Hindlimb muscle (tissue), 1 donor: ENCODE results near the gene PTPN7. TPM values are rescaled to one million over a fixed set of nuclear protein-coding genes. Genes with fewer than 3 reads are reported as not detected.
"Not testable (repeated sequence)": the region's sequence is repeated elsewhere in the genome, so short reads cannot be mapped to it uniquely, and the experiment has no call there.

Source experiments
- DNase-seq: peaks from one replicate; pipeline ENCODE4 v3.0.0-alpha.2; 2013
- polyA plus RNA-seq: library from polyadenylated mRNA; unstranded; fragments of 120-200 nt; gene quantifications from one replicate; pipeline ENCODE4 v1.2.1, GENCODE V29; 2013; ENCODE audit not compliant: insufficient read length

Gene PTPN7
- polyA plus RNA-seq, 1 donor, result 1.1 TPM

DNA sequence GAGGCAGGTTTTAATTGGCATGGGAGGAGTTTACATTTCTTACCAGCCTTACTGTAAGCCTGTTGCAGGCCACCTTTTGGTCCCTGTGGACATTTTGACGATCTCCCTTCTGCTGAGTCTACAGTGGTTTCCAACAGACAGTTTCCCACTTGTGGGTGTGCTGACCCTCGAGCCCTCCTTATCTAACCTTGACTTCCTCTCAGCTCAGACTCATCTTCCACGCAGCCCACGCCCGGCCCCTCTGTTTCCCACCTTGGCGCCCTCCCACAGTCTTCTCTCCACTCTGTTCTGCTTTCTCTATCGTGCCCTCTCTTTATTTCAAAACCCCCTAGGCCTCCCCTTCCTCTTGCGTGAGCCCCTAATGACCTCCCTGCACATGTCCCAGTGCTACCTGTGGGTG is 9.8 kb downstream of the PTPN7 start:
- DNase-seq, result no peak

DNA sequence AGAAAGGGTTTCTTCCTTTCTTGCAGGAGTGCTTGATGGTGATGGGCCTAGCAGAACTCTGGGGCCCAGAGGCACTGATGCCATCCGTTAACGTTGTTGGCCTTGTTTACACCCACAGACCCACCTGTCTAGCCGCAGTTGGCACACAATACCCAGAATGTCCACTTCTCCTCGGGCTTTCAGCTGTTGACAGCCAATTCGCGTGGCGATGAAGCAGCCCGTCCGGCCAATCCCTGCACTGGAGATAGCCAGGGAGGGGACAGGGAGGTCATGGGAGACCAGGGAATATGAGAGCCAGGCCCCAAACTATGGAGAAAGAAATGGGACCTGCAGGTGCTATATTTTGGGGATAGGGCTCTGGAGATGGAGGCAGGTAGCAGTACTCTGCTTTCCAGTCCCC is 10.2 kb downstream of the PTPN7 start:
- no peak for DNase-seq

DNA sequence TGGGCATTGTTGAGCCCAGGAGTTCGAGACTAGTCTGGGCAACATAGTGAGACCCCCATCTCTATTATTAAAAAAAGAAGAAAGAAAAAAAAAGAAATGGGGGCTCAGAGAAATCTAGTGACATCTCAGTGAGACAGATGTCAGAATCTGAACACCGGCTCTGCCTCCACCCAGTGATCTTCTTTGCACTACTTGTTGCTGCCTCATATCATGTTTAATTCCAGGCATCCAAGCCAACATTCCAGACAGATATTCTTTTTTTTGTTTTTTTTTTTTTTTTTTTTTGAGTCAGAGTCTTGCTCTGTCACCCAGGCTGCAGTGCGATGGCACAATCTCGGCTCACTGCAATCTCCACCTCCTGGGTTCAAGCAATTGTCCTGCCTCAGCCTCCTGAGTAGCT is 10.8 kb downstream of the PTPN7 start:
- no peak for DNase-seq

GRCh38 chr1:202148391-202148790 is 12.0 kb downstream of the PTPN7 start:
- DNase-seq, result no peak

GRCh38 chr1:202146993-202147392 is 13.4 kb downstream of the PTPN7 start:
- no peak for DNase-seq

GRCh38 chr1:202146279-202146678 is 14.1 kb downstream of the PTPN7 start:
- no peak for DNase-seq

DNA sequence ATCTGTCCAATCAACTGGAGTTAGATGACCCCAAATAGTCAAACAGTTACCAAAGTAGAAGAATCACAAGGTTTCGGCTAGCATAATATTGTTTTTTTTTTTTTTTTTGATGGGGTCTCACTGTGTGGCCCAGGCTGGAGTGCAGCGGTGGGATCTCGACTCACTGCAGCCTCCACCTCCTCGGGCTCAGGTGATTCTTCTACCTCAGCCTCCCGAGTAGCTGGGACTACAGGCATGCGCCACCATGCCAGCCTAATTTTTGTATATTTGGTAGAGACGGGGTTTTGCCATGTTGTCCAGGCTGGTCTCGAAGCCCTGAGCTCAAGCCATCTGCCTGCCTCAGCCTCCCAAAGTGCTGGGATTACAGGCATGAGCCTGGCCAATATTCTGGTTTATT is 14.7 kb downstream of the PTPN7 start:
- not testable (repeated sequence) for DNase-seq

DNA sequence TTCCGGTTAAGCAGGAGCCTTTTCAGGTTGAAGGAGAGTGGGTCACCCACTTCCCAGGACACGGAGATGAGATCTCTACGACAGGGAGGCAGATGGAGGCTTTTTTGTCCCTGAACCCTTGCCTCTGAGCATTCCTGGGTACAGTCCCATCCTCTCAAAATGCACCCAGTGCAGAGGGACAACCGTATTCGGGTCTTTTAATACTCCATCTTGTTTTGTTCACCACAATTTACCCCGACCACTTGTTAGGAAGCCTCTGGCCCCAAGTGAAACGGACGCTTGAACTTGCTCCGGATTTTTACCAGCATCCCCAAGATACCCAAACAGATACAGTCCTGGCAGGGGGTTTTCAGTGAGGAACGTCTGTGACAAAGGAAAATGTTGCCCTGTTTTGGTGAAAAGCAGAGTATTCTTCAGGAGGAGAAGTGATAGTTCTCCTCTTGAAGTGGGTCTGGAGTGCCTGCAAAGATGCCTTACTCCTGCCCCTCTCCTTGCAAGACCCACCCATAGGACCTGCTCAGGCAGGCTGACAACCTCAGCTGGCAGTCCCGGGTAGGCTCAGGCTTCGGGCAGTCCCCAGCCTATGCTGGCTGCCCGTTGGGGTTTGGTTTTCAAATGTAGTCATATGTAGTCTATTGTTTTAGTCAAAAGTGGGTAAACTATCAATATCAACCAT is 15.2 kb downstream of the PTPN7 start:
- no peak for DNase-seq

DNA sequence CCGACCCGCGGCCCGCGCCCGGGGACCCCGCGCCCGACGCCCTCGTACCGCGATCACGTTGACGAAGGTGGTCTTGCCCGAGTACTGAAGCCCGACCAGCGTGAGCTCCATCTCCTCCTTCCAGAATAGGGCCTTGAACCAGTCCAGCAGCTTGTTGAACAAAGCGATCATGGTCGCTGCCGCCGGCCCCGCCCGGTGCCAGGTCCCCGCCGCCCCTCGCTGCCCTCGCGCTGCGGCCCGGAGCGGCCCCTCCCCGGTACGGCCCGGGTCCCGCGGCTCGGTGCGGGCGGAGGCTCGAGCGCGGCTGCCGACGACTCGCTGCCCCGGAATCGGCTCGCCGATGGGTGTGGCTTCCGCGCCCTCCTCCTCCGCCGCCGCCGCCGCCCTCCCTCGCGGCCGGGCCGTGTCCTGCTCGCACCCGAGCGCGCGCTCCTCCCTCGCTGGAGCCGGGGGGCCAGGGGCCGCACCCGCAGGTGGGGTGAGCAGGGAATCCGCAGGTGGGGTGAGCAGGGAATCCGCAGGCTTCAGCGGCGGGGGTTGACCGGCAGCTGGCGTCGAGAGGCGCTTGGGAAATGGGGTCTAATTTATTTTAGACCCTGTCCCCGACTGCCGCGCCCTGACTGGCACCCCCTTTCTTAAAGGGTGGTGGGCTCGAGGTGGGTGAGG is 15.9 kb downstream of the PTPN7 start, which contains the start of gene ARL8A:
TSS of gene ARL8A (minus strand) at position 336 of the 666 bp plus-strand sequence. CDS start at position 171, 165 bp downstream.
- DNase-seq, result peak; percentile 69

DNA sequence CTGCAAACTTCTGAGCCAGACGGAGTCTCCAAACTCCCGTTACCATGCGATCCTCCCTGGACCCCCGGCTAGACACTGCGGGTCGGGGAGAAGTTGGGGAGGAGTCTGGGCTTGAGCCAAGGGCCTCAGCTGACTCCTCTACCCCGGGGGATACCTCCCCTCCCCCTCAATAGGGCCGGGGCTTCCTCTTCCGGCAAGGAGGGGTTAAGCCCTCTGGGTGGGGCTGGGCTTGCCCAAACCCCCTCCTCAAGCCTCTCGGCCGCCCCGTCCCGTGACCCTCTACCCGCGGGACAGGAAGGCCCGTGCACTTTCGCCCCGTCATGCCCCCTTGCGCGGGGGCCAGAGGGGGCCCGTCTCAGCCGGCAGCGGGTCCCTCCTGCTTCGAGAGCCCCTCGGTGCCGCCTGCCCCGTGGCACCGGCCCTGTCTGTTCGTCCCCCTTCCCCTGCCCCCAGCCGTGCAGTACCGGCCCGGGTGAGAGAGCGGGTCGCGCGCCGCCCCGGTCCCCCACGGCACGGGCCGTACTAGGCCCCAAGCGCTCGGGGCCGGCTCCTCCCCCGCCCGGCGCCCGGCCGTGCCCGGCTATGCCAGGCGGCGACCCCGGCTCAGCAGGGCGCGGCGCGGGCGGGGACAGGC is 16.5 kb downstream of the PTPN7 start:
- peak; percentile 49 for DNase-seq

- DNase-seq, result no peak
Observed at GRCh38 chr1:202143011-202143767, 17.2 kb downstream of the PTPN7 start.

DNA sequence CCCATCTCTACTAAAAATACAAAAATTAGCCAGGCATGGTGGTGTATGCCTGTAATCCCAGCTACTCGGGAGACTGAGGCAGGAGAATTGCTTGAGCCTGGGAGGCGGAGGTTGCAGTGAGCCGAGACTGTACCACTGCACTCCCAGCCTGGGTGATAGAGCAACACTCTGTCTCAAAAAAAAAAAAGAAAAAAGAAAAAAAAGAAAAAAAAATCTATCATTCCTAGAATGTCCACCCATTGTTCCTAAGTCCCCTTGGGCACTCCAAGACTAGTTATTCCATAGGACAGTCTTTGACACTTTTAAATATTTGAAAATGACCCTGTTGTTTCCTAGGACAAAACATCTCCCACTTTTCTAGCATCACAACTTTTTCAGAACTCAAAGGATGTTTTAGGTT is 18.9 kb downstream of the PTPN7 start:
- not testable (repeated sequence) for DNase-seq

GRCh38 chr1:202140833-202141232 is 19.6 kb downstream of the PTPN7 start:
- DNase-seq, result no peak

DNA sequence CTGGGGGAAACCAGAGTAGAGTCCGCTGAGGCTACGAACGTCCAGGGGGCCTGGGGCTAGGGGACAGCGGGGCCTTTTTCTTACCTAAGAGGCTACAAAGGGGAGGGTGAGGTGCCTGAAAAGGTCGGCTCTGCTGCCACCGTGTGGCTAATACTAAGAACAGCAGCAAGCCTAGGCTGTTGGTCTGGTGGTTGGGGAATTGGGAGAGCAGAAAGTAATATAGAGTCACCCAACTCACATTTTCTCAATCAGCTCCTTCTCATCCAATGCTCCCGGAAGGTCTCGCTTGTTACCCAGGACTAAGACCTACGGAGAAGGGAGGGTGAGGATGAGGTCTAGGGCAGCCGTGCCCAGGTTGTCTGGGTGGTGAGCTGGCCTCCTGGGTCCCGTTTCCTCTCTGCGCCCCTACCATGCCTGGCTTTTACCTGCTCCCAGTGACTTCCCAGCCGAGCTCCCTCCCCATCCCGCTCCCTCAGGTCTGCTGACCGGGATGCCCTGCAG is 25.1 kb downstream of the PTPN7 start:
- DNase-seq, result no peak

DNA sequence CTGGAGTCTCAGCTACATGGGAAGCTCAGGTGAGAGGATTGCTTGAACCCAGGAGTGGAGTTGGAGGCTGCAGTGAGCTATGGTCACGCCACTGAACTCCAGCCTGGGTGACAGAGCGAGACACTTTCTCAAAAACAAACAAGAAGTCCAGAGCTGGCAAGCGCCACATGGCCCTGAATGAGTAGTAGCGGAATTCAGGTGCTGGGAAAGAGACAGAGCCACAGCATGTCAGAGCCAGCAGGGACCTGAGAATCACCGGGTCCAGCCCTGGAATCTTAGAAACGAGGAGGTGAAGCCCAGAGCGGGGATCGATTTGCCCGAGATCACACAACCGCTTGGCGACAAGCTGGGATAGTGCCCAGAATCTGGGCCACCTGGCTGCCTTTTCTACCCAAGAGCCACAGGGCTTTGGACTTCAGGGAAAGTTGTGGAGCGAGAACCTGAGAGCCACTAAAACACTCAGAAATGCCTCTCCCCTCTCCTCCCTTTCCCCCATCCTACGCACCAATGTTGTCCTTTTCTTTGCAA is 25.7 kb downstream of the PTPN7 start:
- no peak for DNase-seq

DNA sequence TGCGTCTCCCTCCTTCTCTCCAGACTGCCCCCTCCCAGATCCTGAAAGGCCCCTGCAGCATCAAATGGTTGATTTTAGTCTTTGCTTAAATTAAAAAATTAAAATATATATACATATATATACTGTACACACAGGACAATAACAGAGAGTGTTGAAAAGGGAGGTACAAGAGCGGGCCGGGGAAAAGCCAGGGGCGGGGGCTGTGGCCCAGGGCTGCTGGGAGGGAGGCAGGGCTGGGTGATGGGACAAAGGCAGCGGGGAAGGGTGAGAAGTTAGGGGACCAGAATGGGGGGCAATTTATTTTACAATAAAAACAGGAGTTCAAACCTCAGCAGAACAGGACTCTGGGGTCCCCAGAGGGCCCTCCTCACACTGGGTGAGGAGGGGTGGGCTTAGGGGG is 26.4 kb downstream of the PTPN7 start:
- no peak for DNase-seq

DNA sequence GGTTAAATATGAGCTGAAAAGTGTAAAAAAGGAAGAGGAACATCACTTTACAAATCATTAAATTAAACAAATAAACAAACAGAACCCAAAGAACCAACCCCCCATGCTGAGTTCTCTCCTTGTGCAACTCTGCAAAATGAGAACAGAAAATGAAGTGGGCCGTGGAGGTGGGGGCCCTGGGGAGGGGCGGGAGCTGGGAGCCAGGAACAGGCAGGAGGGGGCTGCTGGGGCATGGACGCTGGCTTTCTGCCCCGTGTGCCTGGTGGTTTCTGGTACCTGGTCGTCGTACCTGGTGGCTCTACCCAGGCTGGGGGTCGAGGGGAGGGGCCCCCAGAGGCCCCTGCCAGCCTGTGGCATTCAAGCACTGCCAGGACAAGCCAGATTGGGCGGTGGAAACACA is 26.9 kb downstream of the PTPN7 start:
- DNase-seq, result no peak

DNA sequence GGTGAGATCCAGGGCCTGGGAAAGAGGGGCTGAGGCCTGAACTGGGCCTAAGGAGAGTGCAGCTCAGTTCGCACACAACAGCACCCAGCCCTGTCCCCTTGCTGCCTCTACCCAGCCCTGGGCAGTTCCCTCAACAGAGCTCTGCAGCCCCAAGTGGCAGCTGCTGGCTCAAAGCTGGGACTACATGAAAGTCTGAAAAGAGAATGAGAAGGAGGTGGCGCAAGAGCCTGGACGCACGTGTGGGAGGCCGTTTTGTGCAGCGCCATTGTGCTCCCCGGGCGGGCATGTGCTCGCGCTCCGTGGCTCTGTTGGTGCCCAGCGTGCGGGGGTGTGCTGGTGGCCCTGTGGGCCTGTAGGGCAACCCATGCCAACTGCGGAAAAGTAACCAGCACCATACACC is 27.4 kb downstream of the PTPN7 start:
- no peak for DNase-seq

GRCh38 chr1:202131956-202132821 is 28.2 kb downstream of the PTPN7 start:
- peak; percentile 67 for DNase-seq

DNA sequence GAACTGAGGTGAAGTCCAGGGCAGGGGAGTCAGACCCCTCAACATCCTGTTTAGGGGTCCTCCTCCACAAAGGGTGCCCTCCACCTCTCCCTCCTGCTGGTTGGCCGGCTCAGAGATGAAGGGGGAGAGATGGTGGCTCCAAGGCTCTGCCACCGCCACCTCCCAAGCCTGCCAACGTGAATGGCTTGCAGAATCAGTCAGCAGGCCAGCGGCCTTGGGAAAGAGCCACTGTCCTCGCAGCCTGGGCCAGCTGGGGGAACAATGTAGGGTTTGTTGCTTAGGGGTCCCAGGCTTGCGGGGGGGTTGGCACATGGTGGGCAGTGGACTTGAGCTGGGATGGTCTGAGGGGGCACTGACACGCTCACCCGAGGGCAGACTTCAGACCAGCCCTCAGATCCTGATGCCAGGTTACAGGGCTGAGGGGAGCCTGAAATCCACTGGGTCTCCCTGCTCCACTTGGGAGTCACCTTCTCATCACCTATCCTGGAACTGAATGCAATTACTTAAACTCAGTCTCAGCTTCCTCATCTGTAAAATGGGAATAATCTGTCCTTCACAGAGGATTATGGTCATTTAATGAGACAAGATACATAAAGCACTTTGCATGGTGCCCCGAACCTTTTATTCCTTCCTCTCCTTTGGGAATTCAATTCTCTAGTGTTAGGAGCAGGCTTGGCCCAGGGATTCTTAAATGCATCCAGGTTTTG is 29.4 kb downstream of the PTPN7 start:
- no peak for DNase-seq

DNA sequence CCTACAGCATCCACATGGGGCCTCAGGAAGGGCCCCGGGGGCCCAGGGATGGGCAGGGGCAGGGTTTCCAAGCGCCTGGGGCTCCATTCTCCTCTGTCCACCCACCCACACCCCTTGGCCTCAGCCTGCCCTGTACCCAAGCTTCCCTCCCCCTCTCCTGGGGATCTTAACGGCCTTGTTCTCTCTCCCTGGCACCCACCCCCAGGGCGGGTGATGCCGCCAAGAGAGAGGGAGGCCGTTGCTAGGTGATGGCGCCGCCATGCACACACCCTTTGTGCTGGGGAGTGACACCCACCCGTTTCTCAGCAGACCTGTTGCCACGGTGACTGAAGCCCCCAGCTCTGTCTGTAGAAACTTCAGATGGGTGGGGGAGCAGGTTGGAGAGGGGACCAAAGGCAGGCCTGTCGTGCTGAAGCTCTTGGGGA is 30.1 kb downstream of the PTPN7 start:
- no peak for DNase-seq
